ENCODE results near the gene ART1.

Gene ART1

DNA sequence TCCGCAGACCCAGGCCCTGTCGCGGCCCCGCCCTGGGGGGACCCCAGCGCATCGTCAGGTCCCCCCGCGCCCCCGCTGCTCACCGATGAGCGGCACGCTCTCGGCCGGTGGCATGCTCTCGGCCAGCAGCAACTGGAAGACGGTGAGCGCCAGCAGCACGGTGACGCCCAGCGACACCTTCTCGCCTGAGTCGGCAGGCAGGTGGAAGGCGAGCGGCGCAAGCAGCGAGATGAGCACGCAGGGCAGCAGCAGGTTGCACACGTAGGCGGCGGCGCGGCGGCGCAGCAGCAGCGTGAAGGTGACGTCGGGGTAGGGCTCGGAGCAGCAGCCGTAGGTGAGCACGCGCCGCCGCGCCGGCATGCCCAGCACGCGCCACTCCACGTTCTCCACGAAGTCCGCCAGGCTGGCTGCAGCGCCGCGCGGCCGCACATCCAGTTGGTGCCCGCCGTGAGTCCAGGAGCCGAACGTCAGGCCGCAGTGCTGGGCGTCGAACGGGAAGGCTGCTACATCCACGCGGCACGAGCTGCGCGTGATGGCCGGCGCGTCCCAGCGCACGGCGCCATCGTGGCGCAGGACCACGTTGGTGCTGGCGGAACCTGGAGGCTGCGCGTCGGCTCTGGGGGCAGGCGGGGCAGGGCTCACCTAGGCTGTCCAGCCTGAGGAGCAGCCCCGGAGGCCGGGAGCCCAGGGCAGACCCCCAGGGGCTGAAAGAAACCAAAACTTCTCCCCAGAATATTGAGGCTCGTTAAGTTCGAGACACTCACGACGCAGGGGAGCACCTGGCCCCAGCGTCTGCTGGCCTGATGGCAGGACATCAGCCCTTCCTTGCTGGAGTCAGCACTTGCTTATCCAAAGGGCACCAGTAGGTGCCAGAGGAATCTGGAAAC lies 22.5 kb downstream of the ART1 start:
- FAIRE-seq, result no peak

GRCh38 chr11:3669128-3669527 lies 24.2 kb downstream of the ART1 start:
- FAIRE-seq, result no peak

GRCh38 chr11:3669742-3670183 lies 24.8 kb downstream of the ART1 start:
- FAIRE-seq, result no peak

DNA sequence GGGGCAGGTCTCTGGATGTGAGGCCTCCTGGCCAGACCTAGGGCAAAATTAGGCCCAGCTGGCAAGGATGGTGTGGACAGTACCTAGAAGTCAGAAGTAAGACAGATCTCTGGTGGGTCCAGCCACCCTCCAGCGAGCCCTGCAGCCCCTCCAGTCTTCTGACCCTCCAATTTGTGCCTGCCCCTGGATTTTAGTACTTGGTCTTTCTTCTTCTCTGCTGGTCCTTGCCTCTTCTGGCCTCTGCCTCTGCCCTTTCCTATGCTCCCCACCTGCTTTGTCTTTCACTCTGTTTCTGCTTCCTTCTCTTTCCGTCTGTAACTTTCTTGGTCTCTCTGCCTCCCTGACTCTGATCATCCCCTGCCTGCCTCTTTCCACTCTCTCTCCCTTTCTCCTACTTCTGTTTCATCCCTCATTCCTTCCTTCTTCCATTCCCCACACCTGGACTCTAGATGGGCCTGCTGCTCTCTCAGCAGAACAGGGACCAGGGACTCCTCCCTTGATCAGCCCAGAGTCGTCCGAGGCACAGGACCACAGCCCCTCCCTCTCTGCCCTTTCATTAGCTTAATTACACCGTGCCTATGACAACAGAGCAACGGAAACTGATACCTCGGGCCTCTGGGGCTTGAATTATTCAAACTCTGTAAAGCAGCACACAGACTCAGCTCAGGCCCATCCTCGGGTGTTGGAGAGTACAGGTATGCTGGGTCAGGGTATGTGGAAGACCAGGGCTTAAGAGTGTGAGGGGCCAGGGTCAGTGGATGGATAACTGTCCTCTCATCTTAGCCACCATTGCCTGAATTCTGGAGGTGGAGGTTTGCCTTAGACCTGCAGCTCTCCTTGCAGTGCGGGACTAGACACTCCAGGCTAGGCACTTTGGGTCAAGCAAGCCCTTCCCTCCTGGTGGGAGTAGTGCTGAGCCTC lies 26.7 kb downstream of the ART1 start, which contains the start of gene CHRNA10:
CHRNA10 (minus strand) TSS at position 51 of the 921 bp plus-strand sequence. CDS start 72 bp downstream, outside the sequence.
- no peak for FAIRE-seq

GRCh38 chr11:3674189-3674588 lies 29.3 kb downstream of the ART1 start:
- FAIRE-seq, result no peak

GRCh38 chr11:3675971-3676370 lies 31.0 kb downstream of the ART1 start:
- no peak for FAIRE-seq

DNA sequence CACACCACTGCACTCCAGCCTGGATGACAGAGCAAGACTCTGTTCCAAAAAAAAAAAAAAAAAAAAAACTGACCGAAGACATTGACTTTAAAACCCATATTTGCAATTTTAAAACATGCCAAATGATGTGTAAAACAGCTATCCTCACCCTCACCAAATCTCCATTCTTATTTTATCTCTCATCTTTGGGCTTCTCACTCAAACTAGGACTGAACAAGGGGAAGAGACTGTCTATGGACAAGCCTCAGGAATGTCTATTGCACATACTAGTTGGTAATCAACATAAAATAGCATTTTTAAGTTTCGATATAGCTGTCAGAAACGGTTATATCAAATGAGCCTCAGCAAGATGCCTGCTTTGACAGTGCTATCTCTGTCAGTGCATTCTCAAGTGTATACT lies 34.1 kb downstream of the ART1 start:
- no peak for FAIRE-seq

DNA sequence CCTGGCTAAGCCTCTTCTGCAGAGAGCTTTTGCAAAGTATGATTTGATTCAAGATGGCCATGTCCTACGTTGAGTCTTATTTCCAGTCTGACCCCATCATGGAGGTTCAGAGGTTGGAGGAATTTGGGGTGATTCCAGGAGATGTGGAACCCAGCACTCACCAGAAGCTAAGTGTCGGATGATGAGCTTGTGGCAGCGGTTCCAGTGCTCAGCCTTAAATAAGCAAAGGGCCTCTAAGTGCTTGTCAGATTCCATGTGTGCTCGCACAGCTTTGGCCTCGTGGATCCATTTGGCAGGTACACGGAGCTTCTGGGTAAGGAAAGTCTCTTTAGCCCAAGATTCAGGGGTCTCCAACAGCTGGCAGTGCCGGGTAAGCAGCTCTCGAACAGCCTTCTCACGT lies 38.1 kb downstream of the ART1 start:
- no peak for FAIRE-seq

DNA sequence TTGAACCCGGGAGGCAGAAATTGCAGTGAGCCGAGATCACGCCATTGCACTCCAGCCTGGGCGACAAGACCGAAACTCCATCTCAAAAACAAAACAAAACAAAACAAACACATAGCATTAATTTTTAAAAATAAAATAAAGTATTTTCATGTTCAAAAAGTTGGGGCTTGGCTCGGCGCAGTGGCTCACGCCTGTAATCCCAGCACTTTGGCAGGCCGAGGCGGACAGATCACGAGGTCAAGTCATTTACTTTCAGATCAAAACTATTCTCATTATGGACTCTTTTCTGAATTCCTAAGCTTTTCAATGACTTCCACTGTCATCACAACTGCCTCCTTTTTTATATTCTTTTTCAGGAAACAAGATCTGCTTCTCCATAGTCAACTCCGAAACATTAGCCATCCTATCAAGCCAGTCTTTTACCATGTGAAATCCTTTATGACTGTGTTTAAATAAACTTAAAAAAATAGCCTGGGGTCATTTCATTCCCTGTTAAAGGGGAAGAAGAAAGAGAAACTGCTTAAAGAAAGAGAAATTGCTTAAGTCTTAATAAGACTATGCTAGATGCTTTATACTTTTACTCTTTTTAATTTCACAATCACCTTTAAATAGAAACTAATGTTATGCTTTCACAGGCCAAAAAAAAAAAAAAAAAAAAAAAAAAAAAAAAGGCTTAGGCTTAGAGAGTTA lies 39.3 kb downstream of the ART1 start:
- no peak for FAIRE-seq

- FAIRE-seq, result no peak
These were observed 39.9 kb downstream of the ART1 start for GRCh38 chr11:3684819-3685172.

- FAIRE-seq, result no peak
These were observed 41.0 kb downstream of the ART1 start for GRCh38 chr11:3685923-3686322.

GRCh38 chr11:3686751-3687150 lies 41.8 kb downstream of the ART1 start:
- no peak for FAIRE-seq

DNA sequence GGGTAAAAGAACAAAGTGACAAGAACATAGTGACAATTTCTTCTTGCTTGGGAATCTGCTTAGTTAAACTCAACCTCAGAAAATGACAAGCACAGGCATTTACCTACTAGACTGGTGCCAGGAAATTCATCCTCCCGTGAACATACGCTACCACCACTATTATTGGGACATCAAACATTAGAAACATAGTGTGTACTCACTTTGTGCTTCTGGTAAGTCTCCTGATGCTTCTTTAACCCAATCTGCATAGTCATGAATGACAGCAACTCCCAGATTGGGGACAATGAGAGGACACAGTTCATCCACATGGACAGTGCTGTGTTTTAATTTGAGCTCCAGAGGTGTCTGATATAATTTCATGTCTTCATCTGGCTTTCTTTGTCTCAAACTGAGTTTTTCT lies 55.5 kb downstream of the ART1 start:
- FAIRE-seq, result no peak

DNA sequence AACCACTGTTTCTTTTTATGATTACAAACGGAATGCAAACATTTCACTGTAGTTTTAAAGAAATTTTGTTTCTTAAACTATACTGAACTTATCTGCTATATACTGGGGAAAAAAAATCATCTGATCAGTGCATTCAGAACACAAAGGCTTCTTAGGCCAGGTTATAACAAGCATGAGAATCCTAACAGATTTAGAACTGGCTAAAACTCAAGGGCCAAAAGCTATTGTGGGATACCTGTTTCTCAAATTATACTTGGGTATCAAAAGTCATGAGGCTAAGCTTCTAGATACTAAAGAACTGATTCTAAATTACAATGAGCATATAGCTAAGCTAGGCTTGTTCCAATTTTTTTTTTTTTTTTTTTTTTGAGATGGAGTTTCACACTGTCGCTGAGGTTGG lies 56.0 kb downstream of the ART1 start:
- FAIRE-seq, result no peak

GRCh38 chr11:3703383-3703782 lies 58.5 kb downstream of the ART1 start:
- no peak for FAIRE-seq

DNA sequence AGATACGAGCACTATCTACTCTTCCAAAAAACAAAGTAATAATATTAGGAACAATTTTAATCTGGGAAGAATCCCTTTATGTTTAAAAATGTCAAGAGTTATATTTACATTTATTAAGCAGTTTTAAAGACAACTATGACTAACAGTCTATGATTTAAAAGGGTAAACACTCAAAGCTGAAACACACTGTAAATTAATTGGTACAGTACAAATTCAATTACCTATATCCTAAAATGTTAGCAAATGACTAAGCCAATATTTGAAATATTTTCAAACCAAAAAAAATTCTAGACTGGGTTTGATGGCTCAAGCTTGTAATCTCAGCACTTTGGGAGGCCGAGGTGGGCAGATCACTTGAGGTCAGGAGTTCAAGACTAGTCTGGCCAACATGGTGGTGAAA lies 62.2 kb downstream of the ART1 start:
- FAIRE-seq, result no peak

DNA sequence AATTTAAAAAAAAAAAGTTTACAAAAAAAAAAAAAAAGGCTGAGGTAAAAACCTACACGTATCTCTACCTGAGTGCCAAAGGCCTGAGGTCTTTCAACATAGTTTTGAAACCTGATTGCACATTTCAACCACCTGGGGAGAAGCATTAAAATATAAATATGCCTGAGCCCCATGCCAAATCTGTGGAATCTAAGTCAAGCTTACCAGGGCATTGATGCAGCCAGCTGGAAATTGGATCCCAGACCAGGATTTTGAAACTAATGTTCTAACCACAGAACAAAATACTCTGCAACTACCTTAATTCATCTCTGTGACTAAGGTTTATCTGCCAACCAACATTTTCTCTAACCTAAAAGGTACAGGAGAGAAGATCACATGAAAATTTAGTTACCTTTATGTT lies 65.0 kb downstream of the ART1 start:
- no peak for FAIRE-seq

DNA sequence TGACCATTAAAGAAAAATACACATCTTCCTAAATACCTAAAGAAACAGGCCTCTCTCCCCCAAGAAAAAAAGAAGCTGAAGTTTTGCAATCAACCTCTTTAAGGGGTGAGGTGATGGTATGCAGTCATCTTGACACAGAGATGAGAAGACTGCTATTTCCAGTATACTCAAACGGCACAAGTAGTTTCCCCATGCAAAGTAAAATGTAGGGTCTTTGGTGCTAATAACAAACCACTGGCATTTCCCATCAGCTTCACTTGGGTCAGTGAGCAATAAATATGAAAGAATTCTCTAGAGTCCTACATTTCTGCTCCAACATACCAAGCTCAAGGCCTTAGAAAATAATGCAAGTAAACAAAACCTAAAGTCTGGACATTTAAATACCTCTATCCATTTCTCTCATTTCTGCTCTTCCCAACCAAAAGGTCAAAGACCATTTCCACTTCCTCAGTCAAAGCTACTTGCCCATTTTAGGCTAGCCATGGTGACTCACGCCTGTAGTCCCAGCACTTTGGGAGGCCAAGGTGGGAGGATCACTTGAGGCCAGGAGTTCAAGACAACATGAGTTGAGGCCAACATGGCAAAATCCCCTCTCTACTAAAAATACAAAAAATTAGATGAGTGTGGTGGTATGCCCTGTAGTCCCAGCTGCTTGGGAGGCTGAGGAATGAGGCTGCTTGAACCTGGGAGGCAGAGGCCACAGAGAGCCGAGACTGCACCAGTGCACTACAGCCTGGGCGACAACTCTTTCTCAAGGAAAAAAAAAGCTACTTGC lies 65.7 kb downstream of the ART1 start:
- FAIRE-seq, result no peak

GRCh38 chr11:3712274-3712673 lies 67.3 kb downstream of the ART1 start:
- FAIRE-seq, result no peak
